Measurements from ENCODE around the gene AAMP.
"Not testable (repeated sequence)": the region's sequence is repeated elsewhere in the genome, so short reads cannot be mapped to it uniquely, and the experiment has no call there.

Gene AAMP

DNA sequence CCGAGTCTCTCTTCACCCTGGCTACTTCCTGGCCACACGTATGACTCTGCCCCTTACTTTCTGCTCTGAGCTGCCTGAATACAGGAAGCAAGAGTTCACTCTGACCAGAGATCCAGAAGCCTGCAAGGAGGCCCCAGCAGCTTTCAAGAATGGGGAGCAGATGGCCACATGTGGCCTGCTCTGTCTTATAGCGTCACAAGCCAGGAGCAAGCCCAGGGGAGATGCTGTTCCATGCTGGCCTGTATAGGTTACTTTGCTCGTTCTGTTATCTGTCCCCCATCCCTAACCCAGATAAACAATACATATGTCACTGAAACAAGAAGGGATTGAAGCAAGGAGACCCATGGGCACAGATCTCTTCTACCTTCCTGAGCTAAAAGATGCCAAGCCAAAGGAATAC, 4.6 kb upstream of the AAMP start:
- Histone ChIP-seq H3K27ac (peak overlapping the region; percentile 78 to 99), H3K36me3 (peaks cover 60 to 62% (median 61%) of the 10 kb centered on the region in 3 donors), H3K9me3 (no peaks in the 10 kb centered on the region), H3K4me3 (no peak overlapping the region), H3K4me1 (peaks cover 0 to 53% (median 33%) of the 10 kb centered on the region in 4 donors), H3K27me3 (no peaks in the 10 kb centered on the region)
- TF ChIP-seq, protein P1, sequence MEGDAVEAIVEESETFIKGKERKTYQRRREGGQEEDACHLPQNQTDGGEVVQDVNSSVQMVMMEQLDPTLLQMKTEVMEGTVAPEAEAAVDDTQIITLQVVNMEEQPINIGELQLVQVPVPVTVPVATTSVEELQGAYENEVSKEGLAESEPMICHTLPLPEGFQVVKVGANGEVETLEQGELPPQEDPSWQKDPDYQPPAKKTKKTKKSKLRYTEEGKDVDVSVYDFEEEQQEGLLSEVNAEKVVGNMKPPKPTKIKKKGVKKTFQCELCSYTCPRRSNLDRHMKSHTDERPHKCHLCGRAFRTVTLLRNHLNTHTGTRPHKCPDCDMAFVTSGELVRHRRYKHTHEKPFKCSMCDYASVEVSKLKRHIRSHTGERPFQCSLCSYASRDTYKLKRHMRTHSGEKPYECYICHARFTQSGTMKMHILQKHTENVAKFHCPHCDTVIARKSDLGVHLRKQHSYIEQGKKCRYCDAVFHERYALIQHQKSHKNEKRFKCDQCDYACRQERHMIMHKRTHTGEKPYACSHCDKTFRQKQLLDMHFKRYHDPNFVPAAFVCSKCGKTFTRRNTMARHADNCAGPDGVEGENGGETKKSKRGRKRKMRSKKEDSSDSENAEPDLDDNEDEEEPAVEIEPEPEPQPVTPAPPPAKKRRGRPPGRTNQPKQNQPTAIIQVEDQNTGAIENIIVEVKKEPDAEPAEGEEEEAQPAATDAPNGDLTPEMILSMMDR (IDR thresholded peaks at IDR 0.05), result no peak
- DNase-seq, result no peak
- intact Hi-C loops (cut with DNase I; ENCODE audit: low total_unique reads), result no loop called here

GRCh38 chr2:218273908-218274249, 3.9 kb upstream of the AAMP start:
- Histone ChIP-seq H3K27me3 (no peaks in the 10 kb centered on the region), H3K27ac (peak overlapping the region; percentile 78 to 99), H3K36me3 (peaks cover 54 to 55% (median 54%) of the 10 kb centered on the region in 3 donors), H3K4me3 (no peak overlapping the region), H3K9me3 (no peaks in the 10 kb centered on the region), H3K4me1 (peaks cover 0 to 53% (median 36%) of the 10 kb centered on the region in 4 donors)
- intact Hi-C loops (cut with DNase I; ENCODE audit: low total_unique reads), result loop anchor here (2.0 kb wide), 1 partner anchor 83 kb away; the partner anchor contains the start of gene CATIP
- TF ChIP-seq, protein P1 (IDR thresholded peaks at IDR 0.05), result no peak
- no peak for DNase-seq

DNA sequence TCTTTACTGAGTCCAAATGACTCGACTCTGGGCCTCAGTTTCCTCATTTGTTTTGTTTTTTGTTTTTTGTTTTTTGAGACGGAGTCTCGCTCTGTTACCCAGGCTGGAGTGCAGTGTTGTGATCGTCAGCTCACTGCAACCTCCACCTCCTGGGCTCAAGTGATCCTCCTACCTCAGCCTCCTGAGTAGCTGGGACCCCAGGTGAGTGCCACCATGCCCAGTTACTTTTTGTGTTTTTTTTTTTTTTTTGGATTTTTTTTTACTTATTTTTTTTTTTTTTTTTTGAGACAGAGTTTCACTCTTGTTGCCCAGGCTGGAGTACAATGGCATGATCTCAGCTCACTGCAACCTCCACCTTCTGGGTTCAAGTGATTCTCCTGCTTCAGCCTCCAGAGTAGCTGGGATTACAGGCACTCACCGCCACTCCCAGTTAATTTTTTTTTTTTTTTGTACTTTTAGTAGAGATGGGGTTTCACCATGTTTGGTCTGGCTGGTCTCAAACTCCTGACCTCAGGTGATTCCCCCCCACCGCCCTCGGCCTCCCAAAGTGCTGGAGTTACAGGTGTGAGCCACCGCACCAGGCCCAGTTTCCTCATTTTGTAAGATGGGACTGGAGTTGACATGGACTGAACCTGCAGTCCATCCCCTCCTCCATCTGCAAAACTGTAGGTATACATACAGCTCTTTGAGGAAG, 3.4 kb upstream of the AAMP start:
- H3K36me3 ChIP-seq, result peaks cover 48 to 50% (median 49%) of the 10 kb centered on the region in 3 donors
- H3K4me1 ChIP-seq, result peaks cover 0 to 52% (median 39%) of the 10 kb centered on the region in 4 donors
- not testable (repeated sequence) for DNase-seq, H3K9me3 ChIP-seq, H3K4me3 ChIP-seq, H3K27me3 ChIP-seq
- intact Hi-C loops (cut with DNase I; ENCODE audit: low total_unique reads), result loop anchor here (2.0 kb wide), 1 partner anchor 83 kb away; the partner anchor contains the start of gene CATIP
- peak overlapping the region; percentile 78 to 99 for H3K27ac ChIP-seq

DNA sequence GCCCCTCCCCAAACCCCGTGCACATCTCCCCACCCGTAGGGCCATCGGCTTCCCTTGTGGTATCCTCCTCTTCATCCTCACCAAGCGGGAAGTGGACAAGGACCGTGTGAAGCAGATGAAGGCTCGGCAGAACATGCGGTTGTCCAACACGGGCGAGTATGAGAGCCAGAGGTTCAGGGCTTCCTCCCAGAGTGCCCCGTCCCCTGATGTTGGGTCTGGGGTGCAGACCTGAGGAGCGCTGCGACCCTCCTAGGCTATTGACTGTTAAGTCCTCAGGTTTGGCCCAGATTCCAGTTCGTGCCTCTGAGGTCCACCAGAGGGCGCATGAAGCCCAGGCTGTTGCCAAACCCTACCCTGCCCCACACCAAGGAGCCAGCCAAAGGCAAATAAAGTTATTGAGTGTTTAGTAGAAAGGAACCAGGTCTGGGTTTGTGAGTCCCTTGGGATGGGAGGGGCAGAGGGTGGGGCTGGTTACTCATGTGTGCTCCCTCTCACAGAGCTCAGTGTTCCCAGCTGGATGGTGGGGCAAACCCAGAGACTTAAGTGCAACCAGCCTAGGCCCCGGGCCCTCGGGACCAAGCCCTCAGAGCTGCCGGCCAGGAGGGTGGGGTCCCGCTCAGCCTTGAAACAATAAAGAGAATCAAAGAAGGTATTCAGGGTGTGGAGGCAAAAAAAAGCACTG, 2.7 kb upstream of the AAMP start:
- Histone ChIP-seq H3K9me3 (no peaks in the 10 kb centered on the region), H3K36me3 (peaks cover 42 to 47% (median 44%) of the 10 kb centered on the region in 3 donors), H3K4me1 (peaks cover 0 to 52% (median 39%) of the 10 kb centered on the region in 4 donors), H3K27ac (peak overlapping the region; percentile 78 to 99), H3K27me3 (no peaks in the 10 kb centered on the region), H3K4me3 (peak overlapping the region; percentile 6 to 79)
- peak; percentile 97 to 99 for DNase-seq
- intact Hi-C loops (cut with DNase I; ENCODE audit: low total_unique reads), result loop anchor here (1.0 to 2.0 kb wide), 2 partner anchors 84 to 124 kb away; partner anchors contain the start of gene CATIP
- TF ChIP-seq, protein P1 (IDR thresholded peaks at IDR 0.05), result peak; percentile 91 to 97

- TF ChIP-seq, protein P1 (IDR thresholded peaks at IDR 0.05), result no peak
- H3K27me3 ChIP-seq, result no peaks in the 10 kb centered on the region
- peaks cover 39 to 47% (median 44%) of the 10 kb centered on the region in 3 donors for H3K36me3 ChIP-seq
- H3K9me3 ChIP-seq, result no peaks in the 10 kb centered on the region
- H3K27ac ChIP-seq, result peak overlapping the region; percentile 78 to 99
- intact Hi-C loops (cut with DNase I; ENCODE audit: low total_unique reads), result loop anchor here (1.0 to 2.0 kb wide), 2 partner anchors 85 to 124 kb away; partner anchors contain the start of gene CATIP
- peaks cover 0 to 48% (median 38%) of the 10 kb centered on the region in 4 donors for H3K4me1 ChIP-seq
- H3K4me3 ChIP-seq, result peak overlapping the region; percentile 77 to 79
- no peak for DNase-seq
Measured at GRCh38 chr2:218271865-218272530, 2.1 kb upstream of the AAMP start.

Data from tibial artery (tissue), 4 donors.